SK-N-SH (cell line): Measurements from ENCODE around the gene SKA1. TPM values are rescaled to one million over a fixed set of nuclear protein-coding genes. Genes with fewer than 3 reads are reported as not detected.
"Not testable (repeated sequence)": the region's sequence is repeated elsewhere in the genome, so short reads cannot be mapped to it uniquely, and the experiment has no call there.

Source experiments
- CTCF ChIA-PET: fragments of 300-600, 350-600 bp; formaldehyde crosslinking; extraction: SDS; loops from one replicate; lab custom pipeline; 2021; lab: Yijun Ruan, JAX
- POLR2A ChIA-PET: fragments of 350-600 bp; sonication (Branson Sonifier 250); formaldehyde crosslinking; extraction: SDS; loops from one replicate; lab custom pipeline; 2020; ENCODE audit warnings: antibody characterized with exemption, inconsistent platforms; lab: Yijun Ruan, JAX
- DNase-seq: peaks from one replicate; pipeline ENCODE4 v3.0.0; 2012
- H2AFZ ChIP-seq: fragments of 200-600 bp; sonication (generic); 2 replicates; pipeline ENCODE4 v1.8.1; 2016; ENCODE audit warnings: antibody characterized with exemption, mild to moderate bottlenecking, low read depth
- H3F3A ChIP-seq: fragments of 200-600 bp; sonication (generic); replicated peaks from 2 replicates; pipeline ENCODE3; 2016; ENCODE audit warnings: antibody characterized with exemption, mild to moderate bottlenecking; ENCODE audit not compliant: insufficient read depth
- H3K27ac ChIP-seq, 2 experiments: fragments of 200-500 bp in 1 of 2; fragments of 200-600 bp in 1 of 2; sonication (Bioruptor generic) in 1 of 2; sonication (generic), shearing (Covaris generic) in 1 of 2; 2 replicates each; pipeline versions ENCODE4 v1.5.1 to v1.6.1; 2014 to 2016; ENCODE audit warnings: low read depth in 2 of 2, inconsistent platforms in 1 of 2, low read length in 1 of 2, mild to moderate bottlenecking in 1 of 2, mixed read lengths in 1 of 2
- H3K27me3 ChIP-seq: fragments of 200-600 bp; sonication (generic), shearing (Covaris generic); 2 replicates; pipeline ENCODE4 v1.6.1; 2016; ENCODE audit warnings: mixed run types; ENCODE audit not compliant: insufficient read depth
- H3K36me3 ChIP-seq, 2 experiments: fragments of 200-500 bp in 1 of 2; fragments of 200-600 bp in 1 of 2; sonication (Bioruptor generic) in 1 of 2; sonication (generic) in 1 of 2; replicated peaks in 1 of 2; 2 replicates each; pipeline versions ENCODE3 to v1.5.1; 2014 to 2016; ENCODE audit warnings: low read length in 1 of 2, mild to moderate bottlenecking in 1 of 2; ENCODE audit not compliant: insufficient read depth in 2 of 2, control insufficient read depth in 1 of 2
- H3K4me1 ChIP-seq, 2 experiments: fragments of 200-500 bp in 1 of 2; fragments of 200-600 bp in 1 of 2; sonication (Bioruptor generic) in 1 of 2; sonication (generic), shearing (Covaris generic) in 1 of 2; 2 replicates each; pipeline versions ENCODE4 v1.5.1 to v1.6.1; 2014 to 2016; ENCODE audit warnings: low read depth in 1 of 2, low read length in 1 of 2, mixed run types in 1 of 2; ENCODE audit not compliant: insufficient read depth in 2 of 2, control insufficient read depth in 1 of 2
- H3K4me2 ChIP-seq: fragments of 200-600 bp; sonication (generic), shearing (Covaris generic); 2 replicates; pipeline ENCODE4 v1.6.1; 2017; ENCODE audit warnings: mixed run types
- H3K4me3 ChIP-seq, 2 experiments: fragments of 200-500 bp in 1 of 2; fragments of 200-600 bp in 1 of 2; sonication (Bioruptor generic) in 1 of 2; sonication (generic), shearing (Covaris generic) in 1 of 2; 2 replicates each; pipeline versions ENCODE4 v1.5.1 to v1.8.1; 2014 to 2016; ENCODE audit warnings: low read depth in 2 of 2, inconsistent platforms in 1 of 2, low read length in 1 of 2, mild to moderate bottlenecking in 1 of 2, mixed read lengths in 1 of 2, moderate library complexity in 1 of 2
- H3K79me2 ChIP-seq: fragments of 200-600 bp; sonication (generic); 2 replicates; pipeline ENCODE4 v1.8.1; 2017; ENCODE audit warnings: mild to moderate bottlenecking; ENCODE audit not compliant: insufficient read depth
- H3K9ac ChIP-seq: fragments of 200-600 bp; sonication (generic); 2 replicates; pipeline ENCODE4 v1.6.1; 2017; ENCODE audit warnings: mixed run types
- H3K9me2 ChIP-seq: fragments of 200-600 bp; sonication (generic); 2 replicates; pipeline ENCODE4 v1.6.1; 2017; ENCODE audit warnings: mixed run types
- H3K9me3 ChIP-seq: fragments of 200-600 bp; sonication (generic); 2 replicates; pipeline ENCODE4 v1.6.1; 2017; ENCODE audit warnings: mixed run types, mild to moderate bottlenecking, moderate library complexity
- H4K20me1 ChIP-seq: fragments of 200-600 bp; sonication (generic); 2 replicates; pipeline ENCODE4 v1.6.1; 2017; ENCODE audit warnings: mild to moderate bottlenecking, mixed run types; ENCODE audit not compliant: insufficient read depth
- POLR2AphosphoS5 ChIP-seq: IDR thresholded peaks from 2 replicates; pipeline ENCODE4 v1.6.1; 2012; ENCODE audit warnings: low read depth, low read length
- REST ChIP-seq: IDR thresholded peaks from 2 replicates; pipeline ENCODE4 v1.6.1; 2012; ENCODE audit warnings: mild to moderate bottlenecking, low read depth, low read length, moderate library complexity
- TCF12 ChIP-seq: IDR thresholded peaks from 2 replicates; pipeline ENCODE4 v1.4.0; 2012
- USF2 ChIP-seq: fragments of 150-350 bp; IDR thresholded peaks from 2 replicates; pipeline ENCODE4 v1.6.1; 2017; ENCODE audit warnings: antibody characterized with exemption, low read length, low read depth, borderline replicate concordance
- WGBS: methylation state at CpG from one replicate; pipeline ENCODE4 v1.1.6; 2017; ENCODE audit warnings: low lambda C conversion rate; 5-methylcytosine and 5-hydroxymethylcytosine counted together
- polyA plus RNA-seq, 3 experiments: library from polyadenylated mRNA; depleted of rRNA; stranded (reverse); fragments of >200 nt; gene quantifications; 2 replicates each; pipeline ENCODE4 v1.2.3, GENCODE V29; 2012

Gene SKA1
- polyA plus RNA-seq, 1 of the 3 experiments (the other 2 are of a cell fraction), result 4.5 TPM

- H3K9me2 ChIP-seq, H3F3A ChIP-seq, H3K4me3 ChIP-seq, H3K4me1 ChIP-seq, H3K27me3 ChIP-seq, CTCF ChIA-PET, H2AFZ ChIP-seq, H3K9ac ChIP-seq, H3K27ac ChIP-seq, H3K9me3 ChIP-seq, POLR2A ChIA-PET, H4K20me1 ChIP-seq, H3K4me2 ChIP-seq, H3K36me3 ChIP-seq, DNase-seq, H3K79me2 ChIP-seq: not testable (repeated sequence)
- WGBS, result 10% methylated on average over 2 of the region's 21 CpGs
These were observed 42.9 kb downstream of the SKA1 start for GRCh38 chr18:50417705-50418104.

GRCh38 chr18:50418650-50419049 is 43.8 kb downstream of the SKA1 start:
- WGBS, result 43% methylated on average over 2 of the region's 2 CpGs
- Histone ChIP-seq H4K20me1 (no peaks in the 10 kb centered on the region), H3K4me2 (no peak overlapping the region)
- CTCF ChIA-PET, result interaction anchor here (2.9 kb wide), 1 partner anchor 10 kb away, joined by 8 read pairs; no protein-coding TSS in a partner anchor
- TF ChIP-seq USF2 (no peak), POLR2AphosphoS5 (no peak), REST (no peak)
- TF ChIP-seq, all 33 proteins: peak for 0
- H3K27me3 ChIP-seq, result no peaks in the 10 kb centered on the region
- H3K9me3 ChIP-seq, result no peaks in the 10 kb centered on the region; the same call in 1 of the 2 replicates
- H3K79me2 ChIP-seq, result no peaks in the 10 kb centered on the region
- POLR2A ChIA-PET, result no interaction called here
- no peak overlapping the region for H2AFZ ChIP-seq
- H3K9ac ChIP-seq, result no peak overlapping the region
- no peaks in the 10 kb centered on the region for H3K4me1 ChIP-seq
- H3K9me2 ChIP-seq, result no peaks in the 10 kb centered on the region
- no peaks in the 10 kb centered on the region for H3F3A ChIP-seq
- no peak overlapping the region for H3K27ac ChIP-seq
- no peaks in the 10 kb centered on the region for H3K36me3 ChIP-seq
- no peak overlapping the region for H3K4me3 ChIP-seq
- no peak for DNase-seq

GRCh38 chr18:50422286-50422898 is 47.5 kb downstream of the SKA1 start:
- no peaks in the 10 kb centered on the region for H3K36me3 ChIP-seq

More at GRCh38 chr18:50422286-50422898, 47.5 kb downstream of the SKA1 start:
- no peak overlapping the region for H2AFZ ChIP-seq
- H3K27ac ChIP-seq, result no peak overlapping the region
- no peak overlapping the region for H3K4me3 ChIP-seq
- H3K9me3 ChIP-seq, result no peaks in the 10 kb centered on the region
- H3F3A ChIP-seq, result no peaks in the 10 kb centered on the region
- no peaks in the 10 kb centered on the region for H4K20me1 ChIP-seq
- no peaks in the 10 kb centered on the region for H3K9me2 ChIP-seq
- no peaks in the 10 kb centered on the region for H3K4me1 ChIP-seq
- DNase-seq, result no peak
- ChIA-PET CTCF (interaction anchor here (2.5 kb wide), 1 partner anchor 65 kb away, joined by 7 read pairs; no protein-coding TSS in a partner anchor), POLR2A (no interaction called here)
- no peaks in the 10 kb centered on the region for H3K27me3 ChIP-seq
- H3K9ac ChIP-seq, result no peak overlapping the region
- no peak for TF ChIP-seq REST
- no peak for TF ChIP-seq TCF12
- no peak overlapping the region for H3K4me2 ChIP-seq
- no peaks in the 10 kb centered on the region for H3K79me2 ChIP-seq
- WGBS, result 9% methylated on average over 2 of the region's 2 CpGs
